ENCODE results near the gene CDKN2AIPNL. TPM values are rescaled to one million over a fixed set of nuclear protein-coding genes. Genes with fewer than 3 reads are reported as not detected.

CDKN2AIPNL gene
- total RNA-seq, 1 donor from 2014 or later = 14.5 TPM

- Histone ChIP-seq H3K27me3 (ENCODE audit: low read depth) (no peaks in the 10 kb centered on the region), H3K4me1 (peaks cover 11% of the 10 kb centered on the region), H3K27ac (no peak overlapping the region), H3K4me3 (no peak overlapping the region), H3K36me3 (no peaks in the 10 kb centered on the region), H3K9me3 (no peaks in the 10 kb centered on the region)
- ATAC-seq (no peak), DNase-seq (no peak)
- intact Hi-C loops (cut with DNase I) = no loop called here
- no peak for TF ChIP-seq CTCF (IDR thresholded peaks at IDR 0.05)
These were observed 20.5 kb upstream of the CDKN2AIPNL start for GRCh38 chr5:134432174-134432573.

DNA sequence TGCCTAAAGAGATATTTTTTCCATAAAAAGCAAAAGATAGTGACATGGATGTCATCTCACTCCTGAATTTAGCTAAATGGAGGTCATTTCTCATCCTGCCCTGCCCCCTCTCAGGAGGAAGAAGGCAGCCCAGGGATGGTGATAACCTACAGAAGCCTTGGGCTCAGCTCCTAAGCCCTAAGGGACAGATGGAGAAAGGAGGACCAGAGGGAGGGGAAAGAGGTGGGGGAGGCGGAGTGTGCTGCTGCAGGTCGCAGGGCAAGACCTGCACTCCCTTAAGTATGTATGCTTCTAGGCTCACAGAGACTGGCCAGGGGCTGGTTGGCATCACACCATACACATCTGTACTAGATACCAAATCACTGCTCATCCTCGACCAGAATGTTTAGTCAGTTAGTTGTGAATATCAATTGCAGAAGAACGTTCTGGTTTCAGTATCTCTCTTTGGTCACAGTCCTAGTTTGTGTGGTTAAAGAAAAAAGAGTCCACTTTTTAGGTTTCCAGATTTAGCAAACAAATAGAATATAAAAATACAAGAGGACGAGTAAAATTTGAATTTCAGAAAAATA lies 18.4 kb upstream of the CDKN2AIPNL start:
- no peak for DNase-seq

GRCh38 chr5:134427540-134428041 lies 15.9 kb upstream of the CDKN2AIPNL start:
- DNase-seq = no peak
- Histone ChIP-seq H3K27ac (no peak overlapping the region), H3K4me3 (no peak overlapping the region), H3K36me3 (no peaks in the 10 kb centered on the region), H3K9me3 (no peaks in the 10 kb centered on the region), H3K4me1 (no peaks in the 10 kb centered on the region), H3K27me3 (ENCODE audit: low read depth) (no peaks in the 10 kb centered on the region)
- intact Hi-C loops (cut with DNase I) = no loop called here
- ATAC-seq = no peak
- no peak for TF ChIP-seq CTCF (IDR thresholded peaks at IDR 0.05)

More for the DNA sequence above, 18.4 kb upstream of the CDKN2AIPNL start:
- TF ChIP-seq CTCF (IDR thresholded peaks at IDR 0.05) = no peak
- no peak for ATAC-seq
- no peak overlapping the region for H3K27ac ChIP-seq
- intact Hi-C loops (cut with DNase I) = no loop called here
- H3K4me3 ChIP-seq = no peak overlapping the region
- H3K27me3 ChIP-seq (ENCODE audit: low read depth) = no peaks in the 10 kb centered on the region
- H3K4me1 ChIP-seq = no peaks in the 10 kb centered on the region
- H3K36me3 ChIP-seq = no peaks in the 10 kb centered on the region
- H3K9me3 ChIP-seq = no peaks in the 10 kb centered on the region

- intact Hi-C loops (cut with DNase I) = no loop called here
These were observed 14.7 kb upstream of the CDKN2AIPNL start for GRCh38 chr5:134426361-134426760.

DNA sequence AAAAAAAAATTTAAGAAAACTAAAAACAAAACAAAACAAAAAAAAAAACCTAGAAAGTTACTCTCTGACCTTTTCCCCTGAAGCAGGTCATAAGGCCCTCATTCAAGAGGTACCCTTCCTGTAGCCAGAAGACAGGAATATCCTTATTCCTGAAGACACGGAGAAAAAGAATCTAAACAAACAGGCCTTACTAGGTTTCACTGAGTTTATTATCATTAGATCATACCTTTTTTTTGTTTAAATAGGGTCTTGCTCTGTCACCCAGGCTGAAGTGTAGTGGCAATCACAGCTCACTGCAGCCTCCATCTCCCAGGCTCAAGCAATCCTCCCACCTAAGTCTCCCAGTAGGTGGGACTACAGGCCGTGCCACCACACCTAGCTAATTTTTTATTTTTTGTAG lies 11.7 kb upstream of the CDKN2AIPNL start:
- Histone ChIP-seq H3K4me3 (no peak overlapping the region), H3K36me3 (no peaks in the 10 kb centered on the region), H3K27me3 (ENCODE audit: low read depth) (no peaks in the 10 kb centered on the region), H3K4me1 (no peaks in the 10 kb centered on the region), H3K9me3 (peaks cover 4% of the 10 kb centered on the region), H3K27ac (no peak overlapping the region)
- TF ChIP-seq CTCF (IDR thresholded peaks at IDR 0.05) = no peak
- DNase-seq (no peak), ATAC-seq (no peak)
- intact Hi-C loops (cut with DNase I) = no loop called here

More at GRCh38 chr5:134426361-134426760, 14.7 kb upstream of the CDKN2AIPNL start:
- Histone ChIP-seq H3K4me1 (no peaks in the 10 kb centered on the region), H3K27ac (no peak overlapping the region), H3K9me3 (no peaks in the 10 kb centered on the region), H3K36me3 (no peaks in the 10 kb centered on the region), H3K4me3 (no peak overlapping the region), H3K27me3 (ENCODE audit: low read depth) (no peaks in the 10 kb centered on the region)
- ATAC-seq (no peak), DNase-seq (no peak)
- TF ChIP-seq CTCF (IDR thresholded peaks at IDR 0.05) = no peak
